HepG2 (cell line): ENCODE measurements around the gene ZNF764. TPM values are rescaled to one million over a fixed set of nuclear protein-coding genes. Genes with fewer than 3 reads are reported as not detected.
A peak's percentile ranks its signal among the peaks of the same experiment; 100 is the strongest.

Source experiments
- AFF4 ChIP-seq: sonication (generic); formaldehyde crosslinking; IDR thresholded peaks from 2 replicates; pipeline ENCODE4 v1.4.0; 2020; ENCODE audit warnings: missing genetic modification reagents
- ATRX ChIP-seq: sonication (generic); formaldehyde crosslinking; IDR thresholded peaks from 2 replicates; pipeline ENCODE4 v1.4.0; 2020; ENCODE audit warnings: missing genetic modification reagents, borderline replicate concordance
- FLYWCH1 ChIP-seq: sonication (generic); formaldehyde crosslinking; IDR thresholded peaks from 2 replicates; pipeline ENCODE4 v1.8.1; 2023; ENCODE audit warnings: mild to moderate bottlenecking, missing genetic modification reagents
- GFI1 ChIP-seq: sonication (generic); formaldehyde crosslinking; IDR thresholded peaks from 2 replicates; pipeline ENCODE4 v1.5.0; 2020; ENCODE audit warnings: missing genetic modification reagents, mild to moderate bottlenecking, borderline replicate concordance
- HINFP ChIP-seq: sonication (generic); formaldehyde crosslinking; IDR thresholded peaks from 2 replicates; pipeline ENCODE4 v1.4.0; 2020; ENCODE audit warnings: low read depth, mild to moderate bottlenecking, missing genetic modification reagents
- IKZF5 ChIP-seq: IDR thresholded peaks from 2 replicates; pipeline ENCODE4 v1.6.1; 2018; ENCODE audit warnings: missing genetic modification reagents, mild to moderate bottlenecking, missing compliant biosample characterization
- IRF2 ChIP-seq: IDR thresholded peaks from 2 replicates; pipeline ENCODE4 v1.6.1; 2018; ENCODE audit warnings: missing genetic modification reagents, missing compliant biosample characterization
- KMT2A ChIP-seq: sonication (generic); formaldehyde crosslinking; IDR thresholded peaks from 2 replicates; pipeline ENCODE4 v1.4.0; 2020; ENCODE audit warnings: missing genetic modification reagents
- MTF1 ChIP-seq: sonication (generic); formaldehyde crosslinking; IDR thresholded peaks from 2 replicates; pipeline ENCODE4 v1.5.0; 2020; ENCODE audit warnings: missing genetic modification reagents
- NFIB ChIP-seq: sonication (generic); formaldehyde crosslinking; IDR thresholded peaks from 2 replicates; pipeline ENCODE4 v1.9.0; 2021; ENCODE audit warnings: missing genetic modification reagents, mild to moderate bottlenecking, borderline replicate concordance
- NKX3-1 ChIP-seq: sonication (generic); formaldehyde crosslinking; IDR thresholded peaks from 2 replicates; pipeline ENCODE4 v1.5.0; 2020; ENCODE audit warnings: missing genetic modification reagents
- POGK ChIP-seq: sonication (generic); formaldehyde crosslinking; conservative IDR thresholded peaks from 2 replicates; pipeline ENCODE4 v1.8.0; 2022; ENCODE audit warnings: mild to moderate bottlenecking, moderate library complexity, missing genetic modification reagents
- RAD21 ChIP-seq: fragments of 450-650 bp; formaldehyde crosslinking; IDR thresholded peaks from 2 replicates; pipeline ENCODE4 v1.5.0; 2020; ENCODE audit warnings: mild to moderate bottlenecking
- RFXANK ChIP-seq: IDR thresholded peaks from 2 replicates; pipeline ENCODE4 v1.6.1; 2016
- RNF2 ChIP-seq: fragments of 450-650 bp; conservative IDR thresholded peaks from 2 replicates; pipeline ENCODE4 v1.6.1; 2016; ENCODE audit warnings: low read depth
- SMAD3 ChIP-seq: sonication (generic); formaldehyde crosslinking; IDR thresholded peaks from 2 replicates; pipeline ENCODE4 v1.4.0; 2020; ENCODE audit warnings: missing genetic modification reagents
- ZNF234 ChIP-seq: sonication (generic); formaldehyde crosslinking; conservative IDR thresholded peaks from 2 replicates; pipeline ENCODE4 v1.5.1; 2020; ENCODE audit warnings: mild to moderate bottlenecking, missing genetic modification reagents
- ZNF383 ChIP-seq: sonication (generic); formaldehyde crosslinking; IDR thresholded peaks from 2 replicates; pipeline ENCODE4 v1.4.0; 2020; ENCODE audit warnings: missing genetic modification reagents, mild to moderate bottlenecking, borderline replicate concordance
- ZNF460 ChIP-seq: sonication (generic); formaldehyde crosslinking; IDR thresholded peaks from 2 replicates; pipeline ENCODE4 v1.5.1; 2020; ENCODE audit warnings: missing genetic modification reagents, mild to moderate bottlenecking, borderline replicate concordance
- ZNF547 ChIP-seq: sonication (generic); formaldehyde crosslinking; IDR thresholded peaks from 2 replicates; pipeline ENCODE4 v1.5.1; 2020; ENCODE audit warnings: mild to moderate bottlenecking, missing genetic modification reagents
- ZNF550 ChIP-seq: sonication (generic); formaldehyde crosslinking; IDR thresholded peaks from 2 replicates; pipeline ENCODE4 v1.4.0; 2020; ENCODE audit warnings: mild to moderate bottlenecking, missing genetic modification reagents, borderline replicate concordance
- ZNF652 ChIP-seq: IDR thresholded peaks from 2 replicates; pipeline ENCODE4 v1.6.1; 2016; ENCODE audit warnings: low read depth, borderline replicate concordance
- ZNF703 ChIP-seq: sonication (generic); formaldehyde crosslinking; IDR thresholded peaks from 2 replicates; pipeline ENCODE4 v1.5.1; 2020; ENCODE audit warnings: missing genetic modification reagents, mild to moderate bottlenecking, moderate library complexity, borderline replicate concordance
- ZNF747 ChIP-seq: sonication (generic); formaldehyde crosslinking; IDR thresholded peaks from 2 replicates; pipeline ENCODE4 v1.8.1; 2023; ENCODE audit warnings: missing genetic modification reagents, mild to moderate bottlenecking, borderline replicate concordance
- polyA plus RNA-seq, 8 experiments: library from polyadenylated mRNA; depleted of rRNA in 3 of 8; stranded (reverse) in 7 of 8; unstranded in 1 of 8; fragments of >200 nt; fragmentation: Illumina TruSeq in 4 of 8; extraction: Trizol in 4 of 8; gene quantifications; 2 replicates each; pipeline versions ENCODE4 v1.2.1 to v1.2.3, GENCODE V29; 2011 to 2016; ENCODE audit warnings: low read depth in 4 of 8, missing spikeins in 1 of 8, mixed read lengths in 1 of 8; ENCODE audit not compliant: insufficient read depth in 1 of 8
- total RNA-seq, 5 experiments: library from RNA; depleted of rRNA; stranded (reverse); fragments of >200 nt; fragmentation: Illumina TruSeq; extraction: Trizol; gene quantifications; 2 replicates each; pipeline ENCODE4 v1.2.3, GENCODE V29; 2016; ENCODE audit warnings: low read depth in 1 of 5

The ZNF764 gene
- total and polyA plus RNA-seq, 2 of the 13 experiments (the other 11 are each of a cell fraction or from before 2014, with no cell fraction given) = 4.1 to 9.1 TPM

GRCh38 chr16:30558789-30559377 is 709 bp upstream of the ZNF764 start (continued):
- TF ChIP-seq ZNF460 (CRISPR knock-in tag) (peak; percentile 87; the same call in 1 of the 2 replicates), NFIB (CRISPR knock-in tag) (no peak), HINFP (CRISPR knock-in tag) (no peak), RFXANK (CRISPR knock-in tag) (no peak), GFI1 (CRISPR knock-in tag) (0 out of 2 replicates have a peak, but pooled peaks have one; percentile 45), RAD21 (CRISPR knock-in tag) (0 out of 2 replicates have a peak, but pooled peaks have one; percentile 3), KMT2A (CRISPR knock-in tag) (no peak), AFF4 (no peak), ZNF652 (CRISPR knock-in tag) (no peak), ATRX (no peak), ZNF547 (no peak; the same call in 1 of the 2 replicates), ZNF747 (no peak), IRF2 (no peak), SMAD3 (CRISPR knock-in tag) (no peak), MTF1 (CRISPR knock-in tag) (no peak), ZNF703 (CRISPR knock-in tag) (no peak), ZNF383 (no peak), POGK (0 out of 2 replicates have a peak, but pooled peaks have one; percentile 4), ZNF550 (CRISPR knock-in tag) (no peak), FLYWCH1 (no peak), ZNF234 (CRISPR knock-in tag) (no peak), IKZF5 (CRISPR knock-in tag) (no peak), RNF2 (no peak), NKX3-1 (CRISPR knock-in tag) (no peak)
